ENCODE measurements around the gene JAKMIP2. TPM values are rescaled to one million over a fixed set of nuclear protein-coding genes. Genes with fewer than 3 reads are reported as not detected.

Gene JAKMIP2
- total RNA-seq, 1 experiment from 2014 or later, result 6.4 TPM

- no CpG with 5 or more reads among the region's 4 CpGs for WGBS (ENCODE audit: extremely low coverage, insufficient read length, low lambda C conversion rate)
- Histone ChIP-seq H3K23me2 (ENCODE audit: insufficient read length, low read depth, low read length, poor library complexity, severe bottlenecking) (no peaks in the 10 kb centered on the region), H3K23ac (ENCODE audit: insufficient read length, low read depth, low read length) (no peak overlapping the region), H2BK12ac (ENCODE audit: insufficient read length, low read depth, low read length) (no peak overlapping the region), H3K9me3 (ENCODE audit: control insufficient read depth, low read depth, low read length) (no peaks in the 10 kb centered on the region), H2AK5ac (ENCODE audit: insufficient read length, low read length) (no peak overlapping the region), H3K79me2 (ENCODE audit: insufficient read depth, low read length) (0 out of 2 replicates have a peak, but pooled peaks cover 1% of the 10 kb centered on the region), H3K27ac (ENCODE audit: insufficient read length, low read depth, low read length) (no peak overlapping the region), H3K14ac (ENCODE audit: insufficient read depth, low read length) (no peak overlapping the region), H3K18ac (ENCODE audit: insufficient read length, low read depth, low read length) (no peak overlapping the region), H3K56ac (ENCODE audit: insufficient read length, low read depth, low read length) (no peak overlapping the region), H2BK20ac (ENCODE audit: low read depth, low read length, poor library complexity, severe bottlenecking) (no peak overlapping the region), H3K4me1 (ENCODE audit: insufficient read depth, low read length) (peaks cover 2% of the 10 kb centered on the region; the same call in 1 of the 2 replicates), H4K5ac (ENCODE audit: insufficient read length, low read depth, low read length) (no peak overlapping the region), H3K79me1 (ENCODE audit: insufficient read depth, low read depth, low read length, poor library complexity, severe bottlenecking) (no peaks in the 10 kb centered on the region), H3T11ph (ENCODE audit: low read length) (no peak overlapping the region), H2BK15ac (ENCODE audit: low read depth, low read length) (no peak overlapping the region), H3K27me3 (ENCODE audit: insufficient read depth, low read length) (no peaks in the 10 kb centered on the region), H2BK120ac (ENCODE audit: low read depth, low read length, poor library complexity, severe bottlenecking) (no peak overlapping the region), H3K4ac (ENCODE audit: low read depth, low read length) (no peak overlapping the region), H2AFZ (ENCODE audit: low read length) (no peak overlapping the region), H4K20me1 (ENCODE audit: control insufficient read depth, insufficient read depth, insufficient read length) (no peaks in the 10 kb centered on the region), H2BK5ac (ENCODE audit: insufficient read length, low read length) (no peak overlapping the region), H3K4me2 (ENCODE audit: insufficient read depth, insufficient read length, low read length) (no peak overlapping the region), H4K91ac (ENCODE audit: insufficient read length, low read depth, low read length) (no peak overlapping the region), H4K8ac (replicated peaks; ENCODE audit: insufficient read length, low read depth, low read length) (no peak overlapping the region), H3K9ac (ENCODE audit: extremely low read depth, insufficient read length, low read length) (no peak overlapping the region)
- Mint-ChIP-seq H3K36me3 (ENCODE audit: insufficient read depth in 1 of 3, low read depth in 3 of 3) (no peaks in the 10 kb centered on the region), H3K27me3 (ENCODE audit: low read depth) (no peaks in the 10 kb centered on the region), H3K4me3 (no peak overlapping the region), H3K9me3 (no peaks in the 10 kb centered on the region), H3K27ac (no peak overlapping the region), H3K4me1 (peaks cover 4 to 15% of the 10 kb centered on the region in 2 experiments)
- DNase-seq, result no peak
- TF ChIP-seq CTCF (conservative IDR thresholded peaks at IDR 0.05), result no peak
These were observed 40.4 kb downstream of the JAKMIP2 start for GRCh38 chr5:147742151-147742550.
